Pancreas (tissue), 10 donors: ENCODE data around the gene C10orf143. TPM values are rescaled to one million over a fixed set of nuclear protein-coding genes. Genes with fewer than 3 reads are reported as not detected.
A peak's percentile ranks its signal among the peaks of the same experiment; 100 is the strongest.
"Not testable (repeated sequence)": the region's sequence is repeated elsewhere in the genome, so short reads cannot be mapped to it uniquely, and the experiment has no call there.

Experiments used
- ATAC-seq, 4 donors: fragments of 200-7000 bp; cut with Tn5 transposase; one replicate each; pipeline versions ENCODE4 v1.8.0 to v1.9.1; 2020; ENCODE audit warnings: mild to moderate bottlenecking in 4 of 4, moderate library complexity in 4 of 4
- DNase-seq, 6 donors: peaks; one replicate each; pipeline ENCODE4 v3.0.0-alpha.2; 2020
- FAIRE-seq: peaks from 2 replicates; lab custom pipeline; 2012; peaks lifted over from hg19 to GRCh38; lab: Jason Lieb, UNC
- H3K27ac ChIP-seq, 4 donors: fragments of 200-600 bp; sonication (generic); 1 replicate in 3 of 4; 2 replicates in 1 of 4; pipeline versions ENCODE4 v1.5.0 to v1.8.0; 2020
- H3K27me3 ChIP-seq, 4 donors: fragments of 200-600 bp; one replicate each; pipeline ENCODE4 v1.8.0; 2021
- H3K36me3 ChIP-seq, 3 donors: fragments of 200-600 bp; sonication (generic) in 1 of 3; one replicate each; pipeline versions ENCODE4 v1.5.0 to v1.8.0; 2020 to 2021
- H3K4me1 ChIP-seq, 3 donors: fragments of 200-600 bp; one replicate each; pipeline ENCODE4 v1.8.0; 2021
- H3K4me3 ChIP-seq, 4 donors: fragments of 200-600 bp; sonication (generic) in 2 of 4; one replicate each; pipeline versions ENCODE4 v1.5.0 to v1.8.0; 2020 to 2021
- H3K9me3 ChIP-seq, 4 donors: fragments of 200-600 bp; one replicate each; pipeline ENCODE4 v1.8.0; 2021
- CTCF ChIP-seq, 4 donors: fragments of 200-600 bp; sonication (generic) in 3 of 4; IDR thresholded peaks; one replicate each; pipeline versions ENCODE4 v1.5.0 to v1.8.0; 2021; ENCODE audit warnings: antibody characterized with exemption in 4 of 4
- WGBS, 2 donors: extraction: QIAGEN DNeasy Blood & Tissue Kit; methylation state at CpG; one replicate each; pipeline ENCODE4 v1.1.7; 2013; 5-methylcytosine and 5-hydroxymethylcytosine counted together
- intact Hi-C, 3 donors: fragments of 100-400 bp; cut with DNase I; formaldehyde crosslinking; loops; one replicate each; pipeline versions ENCODE4 v1.11.1 to v1.14.2; 2022
- polyA plus RNA-seq, 2 donors: library from polyadenylated mRNA; stranded (reverse); fragments of 200-250 nt; gene quantifications; one replicate each; pipeline ENCODE4 v1.2.3, GENCODE V29; 2013
- total RNA-seq, 6 donors: library from RNA; stranded (reverse); fragmentation: NEBNext Ultra II Directional in 4 of 6; extraction: Animal tissue kit (Norgen Biotek cat#: 25700) in 4 of 6; gene quantifications; one replicate each; pipeline versions ENCODE4 v1.2.1 to v1.2.4, GENCODE V29; 2021 to 2023
- donor health status: healthy with polysubstance abuse.
- donor health status: DM: no; HTN: no; CAD: no; lungs with moderate emphysema.
- donor health status: DM: no; HTN: no; CAD: no.
- donor health status: control.
- donor health status: control.
- donor health status: Bipolar disorder and iron deficiency.
- donor health status: DM: yes; HTN: yes; CAD: no.
- donor health status: DM: no; HTN: no; CAD: no.
- donor health status: DM: no; HTN: no; CAD: no.
- donor health status: DM: yes; HTN: yes; CAD: no.

Gene C10orf143
- total and polyA plus RNA-seq, 8 donors, result 1.6 to 7.1 (median 2.7) TPM

GRCh38 chr10:130024779-130025325 is 85.8 kb downstream of the C10orf143 start:
- no peak for TF ChIP-seq CTCF (IDR thresholded peaks at IDR 0.05)
- 66 to 79% methylated on average over 12 of the region's 12 CpGs for whole genome bisulfite sequencing, 2 donors
- Histone ChIP-seq H3K4me1 (no peaks in the 10 kb centered on the region), H3K9me3 (no peaks in the 10 kb centered on the region), H3K27me3 (no peaks in the 10 kb centered on the region), H3K27ac (no peak overlapping the region), H3K36me3 (no peaks in the 10 kb centered on the region), H3K4me3 (no peak overlapping the region)
- intact Hi-C loops, result no loop called here
- no peak for ATAC-seq
- no peak for FAIRE-seq
- DNase-seq, result no peak

- DNase-seq, H3K4me3 ChIP-seq, intact Hi-C loops, H3K36me3 ChIP-seq, H3K27ac ChIP-seq, ATAC-seq, H3K4me1 ChIP-seq, H3K9me3 ChIP-seq, H3K27me3 ChIP-seq, FAIRE-seq: not testable (repeated sequence)
- whole genome bisulfite sequencing, 2 donors, result 61 to 76% methylated on average over 8 of the region's 8 CpGs
Observed at GRCh38 chr10:130024326-130024725, 86.3 kb downstream of the C10orf143 start.

GRCh38 chr10:130023454-130024230 is 87.0 kb downstream of the C10orf143 start:
- Histone ChIP-seq H3K4me3 (no peak overlapping the region), H3K27me3 (no peaks in the 10 kb centered on the region), H3K27ac (no peak overlapping the region), H3K9me3 (no peaks in the 10 kb centered on the region), H3K4me1 (no peaks in the 10 kb centered on the region), H3K36me3 (no peaks in the 10 kb centered on the region)
- FAIRE-seq, result no peak
- no peak for TF ChIP-seq CTCF (IDR thresholded peaks at IDR 0.05)
- DNase-seq, result no peak
- WGBS, 2 donors, result 62 to 66% methylated on average over 19 of the region's 19 CpGs
- intact Hi-C loops, result no loop called here
- ATAC-seq, result no peak

GRCh38 chr10:130022511-130023299 is 87.9 kb downstream of the C10orf143 start:
- DNase-seq, result no peak

More at GRCh38 chr10:130022511-130023299, 87.9 kb downstream of the C10orf143 start:
- Histone ChIP-seq H3K9me3 (no peaks in the 10 kb centered on the region), H3K27me3 (no peaks in the 10 kb centered on the region), H3K36me3 (no peaks in the 10 kb centered on the region), H3K4me3 (no peak overlapping the region), H3K27ac (no peak overlapping the region), H3K4me1 (no peaks in the 10 kb centered on the region)
- no peak for TF ChIP-seq CTCF (IDR thresholded peaks at IDR 0.05)
- 60 to 77% methylated on average over 28 of the region's 28 CpGs for WGBS, 2 donors
- intact Hi-C loops, result no loop called here
- FAIRE-seq, result no peak
- ATAC-seq, result peak in 2 of 4 donors; percentile 51 to 57
